PC-9 (cell line): ENCODE data around the gene PIWIL4.

Source experiments
- CTCF ChIP-seq: fragments of 200-600 bp; sonication (generic); conservative IDR thresholded peaks from 2 replicates; pipeline ENCODE4 v1.6.1; 2017; ENCODE audit warnings: mixed run types, antibody characterized with exemption, mild to moderate bottlenecking, moderate library complexity
- EZH2 ChIP-seq: fragments of 200-600 bp; sonication (generic); IDR thresholded peaks from 2 replicates; pipeline ENCODE4 v1.8.0; 2017; ENCODE audit warnings: antibody characterized with exemption, low read depth

GRCh38 chr11:94525546-94526324 lies 41.4 kb upstream of the PIWIL4 start:
- TF ChIP-seq CTCF, result no peak
- TF ChIP-seq EZH2, result no peak
